Lower leg skin (tissue), 3 donors: ENCODE data around the gene PRRT1.

Source experiments
- CTCF ChIP-seq, 3 donors: fragments of 450-650 bp; IDR thresholded peaks; one replicate each; pipeline ENCODE4 v1.5.1; 2016; ENCODE audit warnings: antibody characterized with exemption in 3 of 3, mild to moderate bottlenecking in 3 of 3, moderate library complexity in 2 of 3
- POLR2A ChIP-seq, 2 donors: fragments of 450-650 bp; IDR thresholded peaks; one replicate each; pipeline ENCODE4 v1.6.1; 2016 to 2017; ENCODE audit warnings: antibody characterized with exemption in 2 of 2, mild to moderate bottlenecking in 1 of 2, moderate library complexity in 1 of 2

DNA sequence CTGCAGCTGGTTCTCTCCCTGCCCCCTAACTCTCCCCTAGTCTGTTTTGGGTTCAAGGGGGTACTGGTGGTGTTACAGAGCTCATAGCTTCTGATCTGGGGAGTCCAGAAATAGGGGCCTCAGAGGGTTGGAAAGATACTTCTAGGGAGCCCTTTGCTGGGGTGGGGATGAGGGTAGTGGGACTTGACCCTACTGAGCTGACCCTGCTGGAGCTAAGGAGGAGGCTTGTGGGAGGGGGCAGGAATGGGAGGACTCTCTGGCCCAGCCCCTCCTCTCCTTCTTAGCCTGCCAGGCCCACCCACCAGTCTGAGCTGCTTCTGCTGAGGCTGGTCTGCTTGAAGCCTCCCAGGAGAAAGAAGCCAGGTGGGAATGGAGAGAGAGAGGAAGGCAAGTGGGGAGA is 12.6 kb upstream of the PRRT1 start, which contains the start of gene EGFL8:
- TF ChIP-seq CTCF (IDR thresholded peaks at IDR 0.05) (no peak), POLR2A (IDR thresholded peaks at IDR 0.05) (no peak)
